ENCODE measurements around the gene APOA1. TPM values are rescaled to one million over a fixed set of nuclear protein-coding genes. Genes with fewer than 3 reads are reported as not detected.

Gene APOA1
- total and polyA plus RNA-seq, 2 donors (not counting 3 experiments of a cell fraction or from before 2014, with no cell fraction given) = not detected

DNA sequence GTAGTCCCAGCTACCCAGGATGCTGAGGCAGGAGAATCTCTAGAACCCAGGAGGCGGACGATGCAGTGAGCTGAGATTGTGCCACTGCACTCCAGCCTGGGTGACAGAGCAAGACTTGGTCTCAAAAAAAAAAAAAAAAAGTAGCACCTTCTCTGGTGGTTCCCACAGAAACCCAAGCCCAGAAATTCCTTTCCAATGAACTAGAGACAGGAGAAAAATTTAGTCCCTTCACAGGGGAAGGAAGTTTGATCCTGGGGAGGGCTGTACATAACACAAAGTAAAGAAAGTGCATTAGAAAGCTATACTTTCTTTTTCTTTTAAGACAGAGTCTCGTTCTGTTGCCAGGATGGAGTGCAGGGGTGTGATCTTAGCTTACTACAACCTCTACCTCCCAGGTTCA lies 25.5 kb upstream of the APOA1 start:
- Histone ChIP-seq H3K4me1 (ENCODE audit: control insufficient read depth, extremely low read depth, insufficient read depth, low read length) (peaks cover 10% of the 10 kb centered on the region), H3K79me2 (ENCODE audit: control insufficient read depth, insufficient read depth, low read length) (no peaks in the 10 kb centered on the region), H3K9me3 (replicated peaks; ENCODE audit: control insufficient read depth, insufficient read depth, low read length) (no peaks in the 10 kb centered on the region), H3K9me1 (replicated peaks; ENCODE audit: control insufficient read depth, extremely low read depth, insufficient read depth, low read length) (no peaks in the 10 kb centered on the region), H3K27me3 (ENCODE audit: control insufficient read depth in 2 of 2, insufficient read depth in 2 of 2, low read length in 2 of 2) (no peaks in the 10 kb centered on the region), H3K9ac (replicated peaks; ENCODE audit: extremely low read depth, insufficient read depth, low read length) (no peak overlapping the region), H3K36me3 (ENCODE audit: control insufficient read depth in 2 of 2, extremely low read depth in 1 of 2, insufficient read depth in 2 of 2, low read length in 2 of 2) (peaks cover 2 to 22% of the 10 kb centered on the region in 2 experiments), H3K4me3 (replicated peaks in 1 of 3; ENCODE audit: insufficient read depth in 1 of 3, low read depth in 1 of 3, low read length in 3 of 3) (no peak overlapping the region), H3K27ac (ENCODE audit: insufficient read depth, low read depth, low read length) (no peak overlapping the region), H2AFZ (ENCODE audit: low read depth, low read length) (no peak overlapping the region), H3K4me2 (ENCODE audit: insufficient read depth, low read length) (no peak overlapping the region), H4K20me1 (replicated peaks; ENCODE audit: control insufficient read depth, extremely low read depth, insufficient read depth, low read length) (no peaks in the 10 kb centered on the region)
- no peak for TF ChIP-seq MYC (IDR thresholded peaks at IDR 0.05; ENCODE audit: low read depth, low read length)
- no peak for TF ChIP-seq POLR2AphosphoS5 (IDR thresholded peaks at IDR 0.05; ENCODE audit: insufficient read depth, low read depth, low read length)
- TF ChIP-seq, protein P1, sequence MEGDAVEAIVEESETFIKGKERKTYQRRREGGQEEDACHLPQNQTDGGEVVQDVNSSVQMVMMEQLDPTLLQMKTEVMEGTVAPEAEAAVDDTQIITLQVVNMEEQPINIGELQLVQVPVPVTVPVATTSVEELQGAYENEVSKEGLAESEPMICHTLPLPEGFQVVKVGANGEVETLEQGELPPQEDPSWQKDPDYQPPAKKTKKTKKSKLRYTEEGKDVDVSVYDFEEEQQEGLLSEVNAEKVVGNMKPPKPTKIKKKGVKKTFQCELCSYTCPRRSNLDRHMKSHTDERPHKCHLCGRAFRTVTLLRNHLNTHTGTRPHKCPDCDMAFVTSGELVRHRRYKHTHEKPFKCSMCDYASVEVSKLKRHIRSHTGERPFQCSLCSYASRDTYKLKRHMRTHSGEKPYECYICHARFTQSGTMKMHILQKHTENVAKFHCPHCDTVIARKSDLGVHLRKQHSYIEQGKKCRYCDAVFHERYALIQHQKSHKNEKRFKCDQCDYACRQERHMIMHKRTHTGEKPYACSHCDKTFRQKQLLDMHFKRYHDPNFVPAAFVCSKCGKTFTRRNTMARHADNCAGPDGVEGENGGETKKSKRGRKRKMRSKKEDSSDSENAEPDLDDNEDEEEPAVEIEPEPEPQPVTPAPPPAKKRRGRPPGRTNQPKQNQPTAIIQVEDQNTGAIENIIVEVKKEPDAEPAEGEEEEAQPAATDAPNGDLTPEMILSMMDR (IDR thresholded peaks at IDR 0.05; ENCODE audit: extremely low read depth in 1 of 2, insufficient read depth in 1 of 2, low read depth in 1 of 2, low read length in 2 of 2) = no peak
- TF ChIP-seq, protein P2, sequence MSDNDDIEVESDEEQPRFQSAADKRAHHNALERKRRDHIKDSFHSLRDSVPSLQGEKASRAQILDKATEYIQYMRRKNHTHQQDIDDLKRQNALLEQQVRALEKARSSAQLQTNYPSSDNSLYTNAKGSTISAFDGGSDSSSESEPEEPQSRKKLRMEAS (IDR thresholded peaks at IDR 0.05; ENCODE audit: insufficient read depth, insufficient read length) = no peak
- TF ChIP-seq EZH2 (IDR thresholded peaks at IDR 0.05; ENCODE audit: borderline replicate concordance, low read depth, low read length, severe bottlenecking) = no peak
- TF ChIP-seq GATA2 (IDR thresholded peaks at IDR 0.05; ENCODE audit: insufficient read depth, insufficient read length, low read depth, low read length) = no peak
- no peak for TF ChIP-seq FOS (IDR thresholded peaks at IDR 0.05; ENCODE audit: borderline replicate concordance, insufficient read depth, low read length)
- TF ChIP-seq JUN (IDR thresholded peaks at IDR 0.05; ENCODE audit: borderline replicate concordance, insufficient read depth, insufficient read length, low read depth) = no peak
- no peak for TF ChIP-seq POLR2A (IDR thresholded peaks at IDR 0.05; ENCODE audit: low read depth, low read length)
- CTCF ChIA-PET = interaction anchor here (0.7 to 1.8 kb wide), 3 partner anchors 10 to 54 kb away, joined by 3 to 8 read pairs (median 4); no protein-coding TSS in a partner anchor
- DNase-seq (ENCODE audit: low read depth, low spot score) = no peak
- dilution Hi-C loops (cut with MboI; ENCODE audit: extremely low pct_ligation_motif_present, low sequenced_read_pairs) (no loop called here), intact Hi-C loops (cut with micrococcal nuclease) (no loop called here)
- BruUV-seq (replicated peaks) = no TSS peak
- POLR2A ChIA-PET = no interaction called here
- FAIRE-seq = no peak

Measured in endothelial cell of umbilical vein (primary cell).